HG03135 (cell line): Measurements from ENCODE around the gene GPR137C.
"Not testable (repeated sequence)": the region's sequence is repeated elsewhere in the genome, so short reads cannot be mapped to it uniquely, and the experiment has no call there.

Source experiments
- ATAC-seq: cut with Tn5 transposase; IDR thresholded peaks from one replicate; pipeline ENCODE4 v1.9.1; 2021; ENCODE audit warnings: mild to moderate bottlenecking, moderate library complexity; ENCODE audit not compliant: unreplicated experiment

Gene GPR137C

DNA sequence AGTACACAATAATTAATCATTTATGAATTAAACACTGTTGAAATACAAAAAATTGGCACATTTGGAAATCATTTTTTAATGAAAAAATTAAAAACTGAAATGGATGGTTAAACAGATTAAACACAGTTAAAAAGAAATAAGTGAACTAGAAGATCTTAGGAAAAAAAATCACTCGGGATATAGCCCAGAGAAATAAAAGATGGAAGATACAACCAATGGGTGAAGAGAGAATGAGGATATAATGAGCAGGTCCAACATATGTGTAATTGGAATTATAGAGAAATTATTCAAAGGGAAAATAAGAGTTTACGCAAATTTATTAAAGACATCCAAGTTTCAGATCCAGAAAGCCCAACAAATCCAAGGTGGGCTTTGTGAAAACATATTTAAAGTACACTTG lies 6.1 kb downstream of the GPR137C start:
- ATAC-seq: no peak

DNA sequence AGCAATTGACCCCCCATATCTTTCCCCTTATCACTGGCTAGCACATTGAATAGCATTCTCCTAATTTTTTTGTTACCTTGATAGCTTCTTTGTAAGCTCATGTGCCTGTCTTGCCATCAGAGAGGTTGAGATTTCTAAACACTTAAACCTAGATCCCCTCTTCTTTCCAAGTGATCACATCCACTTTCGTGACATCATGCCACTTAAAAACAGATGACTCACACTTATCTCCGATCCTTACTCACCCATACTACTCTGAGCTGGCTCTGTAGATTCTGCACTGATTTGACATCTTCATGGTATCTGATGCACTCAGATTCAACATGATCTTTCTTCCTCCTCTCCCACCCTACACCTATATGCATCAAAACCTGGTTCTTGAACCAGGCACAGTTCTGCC lies 10.5 kb downstream of the GPR137C start:
- ATAC-seq: no peak

DNA sequence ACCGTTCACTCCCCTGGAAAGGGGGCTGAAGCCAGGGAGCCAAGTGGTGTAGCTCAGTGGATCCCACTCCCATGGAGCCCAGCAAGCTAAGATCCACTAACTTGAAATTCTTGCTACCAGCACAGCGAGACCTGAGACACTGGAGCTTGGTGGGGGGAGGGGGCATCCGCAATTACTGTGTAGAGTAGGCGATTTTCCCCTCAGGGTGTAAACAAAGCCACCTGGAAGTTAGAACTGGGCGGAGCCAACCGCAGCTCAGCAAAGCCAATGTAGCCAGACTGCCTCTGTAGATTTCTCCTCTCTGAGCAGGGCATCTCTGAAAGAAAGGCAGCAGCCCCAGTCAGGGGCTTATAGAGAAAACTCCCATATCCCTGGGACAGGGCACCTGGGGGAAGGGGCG lies 15.8 kb downstream of the GPR137C start:
- ATAC-seq: not testable (repeated sequence)

DNA sequence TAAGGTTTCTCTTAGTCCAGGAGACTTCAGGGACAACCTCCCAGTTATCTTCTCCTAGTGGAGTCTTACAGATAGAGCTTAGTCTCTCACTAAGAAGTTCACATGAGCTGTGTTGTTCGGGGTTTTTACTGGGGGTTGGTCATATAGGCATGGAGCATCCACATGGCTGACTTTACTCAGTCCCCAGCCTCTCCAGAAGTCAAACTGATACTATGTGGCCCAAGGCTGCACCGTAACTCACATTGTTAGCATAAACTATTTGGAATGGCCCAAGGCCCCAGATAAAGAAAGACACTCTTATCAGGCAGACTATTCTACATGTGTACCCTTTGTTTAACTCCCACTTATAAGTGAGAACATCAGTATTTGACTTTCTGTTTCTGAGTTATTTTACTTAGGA lies 23.2 kb downstream of the GPR137C start:
- ATAC-seq: no peak

DNA sequence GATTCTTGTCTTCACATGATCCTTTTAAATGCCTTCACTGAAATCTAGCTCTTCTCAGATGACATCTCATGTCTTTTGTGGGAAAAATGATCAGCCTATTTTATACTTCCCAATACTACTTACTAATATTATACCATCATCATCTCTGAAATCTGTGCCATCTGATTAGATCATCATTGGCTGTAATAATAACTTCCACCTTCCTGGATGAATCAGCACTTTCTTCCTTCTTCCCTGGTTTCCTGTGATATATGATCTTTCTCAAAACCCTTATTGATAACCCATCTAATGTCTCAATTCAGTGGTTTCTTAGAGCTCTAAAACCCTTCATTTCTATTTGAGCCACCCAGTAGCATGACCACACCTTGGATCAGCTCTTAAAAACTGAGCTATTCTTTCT lies 30.9 kb downstream of the GPR137C start:
- ATAC-seq: no peak

DNA sequence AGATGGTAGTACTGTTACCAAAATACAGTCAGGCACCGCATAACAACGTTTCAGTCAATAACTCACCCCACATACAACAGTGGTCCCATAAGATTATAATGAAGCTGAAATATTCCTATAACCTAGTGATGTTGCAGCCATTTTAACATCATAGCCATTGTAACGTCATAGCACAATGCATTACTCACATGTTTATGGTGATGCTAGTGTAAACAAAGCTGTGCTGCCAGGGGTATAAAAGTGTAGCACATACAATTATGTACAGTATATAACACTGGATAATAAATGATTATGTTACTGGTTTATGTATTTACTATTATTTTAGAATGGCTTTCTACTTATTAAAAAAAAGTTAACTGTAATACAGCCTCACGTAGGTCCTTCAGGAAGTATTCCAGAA lies 37.0 kb downstream of the GPR137C start:
- no peak for ATAC-seq

DNA sequence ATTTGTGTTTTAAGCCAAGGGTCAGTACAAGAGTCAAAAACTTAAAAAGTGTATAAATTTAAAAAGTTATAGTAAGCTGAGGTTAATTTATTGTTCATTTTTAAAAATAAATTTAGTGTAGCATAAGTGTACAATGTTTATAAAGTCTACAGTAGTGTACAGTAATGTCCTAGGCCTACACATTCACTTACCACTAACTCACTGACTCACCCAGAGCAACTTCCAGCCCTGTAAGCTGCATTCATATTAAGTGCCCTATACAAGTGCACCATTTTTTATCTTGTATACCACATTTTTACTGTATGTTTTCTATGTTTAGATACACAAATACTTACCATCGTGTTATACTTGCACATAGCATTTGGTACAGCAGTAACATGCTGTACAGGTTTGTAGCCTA lies 37.7 kb downstream of the GPR137C start:
- ATAC-seq: no peak

DNA sequence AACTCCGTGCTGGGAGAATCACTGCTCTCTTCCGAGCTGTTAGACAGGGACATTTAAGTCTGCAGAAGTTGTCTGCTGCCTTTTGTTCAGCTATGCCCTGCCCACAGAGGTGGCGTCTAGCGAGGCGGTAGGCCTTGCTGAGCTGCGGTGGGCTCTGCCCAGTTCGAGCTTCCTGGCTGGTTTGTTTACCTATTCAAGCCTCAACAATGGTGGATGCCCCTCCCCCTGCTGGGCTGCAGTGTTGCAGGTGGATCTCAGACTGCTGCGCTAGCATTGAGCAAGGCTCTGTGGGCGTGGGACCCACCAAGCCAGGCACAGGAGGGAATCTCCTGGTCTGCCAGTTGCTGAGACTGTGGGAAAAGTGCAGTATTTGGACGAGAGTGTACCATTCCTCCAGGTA lies 43.7 kb downstream of the GPR137C start:
- no peak for ATAC-seq

DNA sequence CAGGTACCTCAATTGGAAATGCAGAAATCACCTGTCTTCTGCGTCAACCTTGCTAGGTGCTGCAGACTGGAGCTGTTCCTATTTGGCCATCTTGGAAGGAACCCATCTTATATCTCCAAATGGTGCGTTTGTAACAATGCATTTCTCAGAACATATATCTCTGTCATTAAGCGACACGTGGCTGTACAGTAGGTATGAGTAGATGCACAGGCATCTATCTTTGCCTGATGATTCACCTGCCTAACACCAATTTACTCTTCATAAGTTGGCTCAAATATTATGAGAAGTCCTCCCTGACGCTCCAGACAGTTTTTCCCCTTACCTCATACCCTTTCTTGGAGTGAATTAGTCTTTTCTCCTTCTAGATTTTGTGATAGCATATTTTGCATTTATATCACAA lies 44.2 kb downstream of the GPR137C start:
- ATAC-seq: no peak

DNA sequence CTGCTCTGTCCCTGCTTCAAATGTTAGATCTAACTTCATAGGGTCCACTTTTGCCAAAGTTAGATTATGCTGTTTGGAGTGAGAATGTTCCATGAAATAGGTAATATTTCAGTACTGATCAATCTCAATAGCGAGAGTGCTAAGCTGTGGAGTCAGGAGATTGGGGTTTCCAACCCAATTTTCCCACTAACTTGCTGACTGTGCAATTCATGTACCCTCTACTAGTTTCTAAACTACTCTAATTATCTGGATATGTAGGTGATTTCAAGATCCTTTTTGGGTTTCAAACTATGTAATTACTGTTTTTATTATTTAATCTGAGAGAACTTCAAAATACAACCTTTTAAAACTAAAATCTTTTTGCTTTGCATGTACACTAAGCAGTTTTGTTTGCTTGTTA lies 45.9 kb downstream of the GPR137C start:
- ATAC-seq: no peak

DNA sequence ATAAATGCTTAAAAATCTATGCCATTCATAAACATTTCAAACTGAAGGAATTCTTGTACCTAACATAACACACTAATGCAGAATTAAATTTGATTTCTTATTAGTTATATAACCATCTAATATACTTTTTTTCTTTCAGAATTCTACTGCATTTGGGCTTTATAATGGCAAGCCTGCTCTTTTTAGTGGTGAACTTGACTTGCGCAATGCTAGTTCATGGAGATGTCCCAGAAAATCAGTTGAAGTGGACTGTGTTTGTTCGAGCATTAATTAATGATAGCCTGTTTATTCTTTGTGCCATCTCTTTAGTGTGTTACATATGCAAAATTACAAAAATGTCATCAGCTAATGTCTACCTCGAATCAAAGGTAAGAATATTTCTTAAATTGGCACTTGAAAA lies 47.3 kb downstream of the GPR137C start:
- no peak for ATAC-seq

DNA sequence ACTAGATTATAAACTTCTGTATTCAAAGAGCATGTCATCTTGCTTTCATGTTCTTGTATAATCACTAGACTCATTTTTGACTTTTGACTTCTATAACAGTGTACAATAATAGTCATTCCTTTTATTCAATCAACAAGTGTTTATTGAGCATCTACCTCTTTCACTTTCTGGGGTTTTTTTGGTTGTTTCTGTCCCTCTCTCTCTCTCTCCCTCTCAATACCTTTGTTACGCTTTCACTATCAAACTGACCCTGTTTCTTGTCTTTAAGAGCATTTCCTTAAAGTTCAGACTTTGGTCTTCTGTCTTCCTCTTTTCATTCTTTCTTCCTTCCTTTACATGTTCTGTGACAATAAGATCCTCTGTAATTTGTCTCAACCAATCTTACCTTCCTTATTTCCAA lies 49.5 kb downstream of the GPR137C start:
- ATAC-seq: no peak

DNA sequence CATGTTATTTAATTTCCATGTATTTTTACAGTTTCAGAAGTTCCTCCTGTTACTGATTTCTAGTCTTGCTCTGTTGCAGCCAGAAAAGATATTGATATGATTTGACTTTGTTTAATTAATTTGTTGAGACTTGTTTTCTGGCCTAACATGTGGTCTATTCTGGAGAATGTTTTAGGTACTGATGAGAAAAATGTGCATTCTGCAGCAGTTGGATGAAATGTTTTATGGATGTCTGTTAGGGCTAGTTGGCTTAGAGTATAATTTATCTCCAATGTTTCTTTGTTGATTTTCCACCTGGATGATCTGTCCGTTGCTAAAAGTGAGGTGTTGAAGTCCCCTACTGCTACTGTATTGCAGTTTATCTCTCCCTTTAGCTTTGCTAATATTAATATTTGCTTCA lies 54.4 kb downstream of the GPR137C start:
- ATAC-seq: no peak

DNA sequence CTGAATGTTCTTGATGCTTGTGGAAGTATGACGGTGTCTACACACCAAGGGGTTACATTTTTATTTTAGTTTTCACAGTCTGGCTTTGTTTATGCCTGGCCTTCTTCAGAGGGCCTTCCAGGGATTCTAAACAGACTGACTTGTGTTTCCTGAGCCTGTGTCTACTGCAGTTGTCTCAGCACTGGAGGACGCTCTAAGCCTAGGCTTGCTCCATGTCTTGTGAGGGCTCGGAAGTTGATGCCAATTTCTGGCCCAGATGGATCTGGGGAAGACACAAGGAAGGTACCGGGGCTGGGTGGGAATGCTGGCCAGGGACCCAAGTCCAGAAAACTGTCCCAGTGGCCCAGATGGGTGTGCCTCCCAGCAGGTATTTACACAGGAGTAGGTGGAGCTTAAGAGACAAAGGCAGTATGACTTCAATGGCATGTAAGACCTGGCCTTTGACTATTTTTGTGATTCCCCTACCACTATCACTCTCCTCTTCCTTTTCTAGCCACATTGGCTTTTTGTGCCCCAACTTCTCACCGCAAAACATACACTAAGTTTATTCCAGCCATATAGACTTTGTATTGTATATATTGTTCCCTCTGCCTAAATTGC lies 56.9 kb downstream of the GPR137C start:
- ATAC-seq: no peak

DNA sequence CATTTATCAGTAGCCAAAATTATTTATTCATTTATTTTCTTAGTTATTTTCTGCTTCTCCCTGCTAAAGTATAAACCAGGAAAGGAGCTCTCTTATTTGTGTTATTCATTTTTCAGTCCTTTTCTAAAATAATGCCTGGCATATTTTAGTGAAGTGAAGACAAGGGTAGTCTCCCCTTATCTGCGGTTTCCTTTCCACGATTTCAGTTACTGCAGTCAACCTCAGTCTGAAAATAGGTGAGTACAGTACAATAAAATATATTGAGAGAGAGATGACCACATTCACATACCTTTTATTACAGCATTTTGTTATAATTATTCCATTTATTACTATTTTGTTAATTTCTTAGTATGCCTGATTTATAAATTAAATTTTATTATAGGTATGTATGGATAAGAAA lies 57.6 kb downstream of the GPR137C start:
- ATAC-seq: no peak

DNA sequence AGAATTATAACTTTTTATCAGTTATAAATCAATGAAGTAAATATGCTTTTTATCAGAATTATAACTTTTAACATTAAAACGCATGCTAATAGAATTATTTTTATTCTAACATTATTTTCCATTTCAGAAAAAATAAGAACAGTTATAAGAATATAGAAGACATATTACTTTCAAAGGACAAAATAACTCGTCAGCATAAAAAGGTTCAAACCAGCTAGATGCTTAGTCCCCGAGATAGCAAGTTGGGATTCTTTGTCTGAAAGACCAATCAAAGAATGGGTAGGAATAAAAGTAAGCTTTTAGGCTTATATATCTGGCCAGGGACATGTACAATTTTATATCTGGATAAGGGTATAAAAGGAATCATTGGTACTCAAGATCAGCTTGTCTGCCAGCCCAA lies 66.0 kb downstream of the GPR137C start:
- ATAC-seq: no peak

DNA sequence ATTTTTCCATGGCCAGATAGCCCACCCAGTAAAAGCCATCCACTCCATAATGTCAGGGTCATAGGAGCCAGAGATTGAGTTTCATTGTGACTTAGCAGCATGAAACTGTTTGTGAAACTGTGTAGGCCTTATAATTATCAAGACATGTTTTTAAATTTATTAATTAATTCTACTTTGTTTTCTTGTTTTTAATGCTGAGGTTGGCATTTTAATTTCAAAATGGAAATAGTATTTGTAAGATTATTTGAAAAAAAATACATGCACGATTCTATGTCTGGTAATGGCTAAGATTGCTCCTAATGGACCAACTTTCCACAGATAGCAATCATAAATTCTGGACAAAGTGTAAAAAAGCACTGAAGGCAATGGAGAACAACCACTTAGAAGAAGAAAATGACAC lies 67.1 kb downstream of the GPR137C start:
- no peak for ATAC-seq

DNA sequence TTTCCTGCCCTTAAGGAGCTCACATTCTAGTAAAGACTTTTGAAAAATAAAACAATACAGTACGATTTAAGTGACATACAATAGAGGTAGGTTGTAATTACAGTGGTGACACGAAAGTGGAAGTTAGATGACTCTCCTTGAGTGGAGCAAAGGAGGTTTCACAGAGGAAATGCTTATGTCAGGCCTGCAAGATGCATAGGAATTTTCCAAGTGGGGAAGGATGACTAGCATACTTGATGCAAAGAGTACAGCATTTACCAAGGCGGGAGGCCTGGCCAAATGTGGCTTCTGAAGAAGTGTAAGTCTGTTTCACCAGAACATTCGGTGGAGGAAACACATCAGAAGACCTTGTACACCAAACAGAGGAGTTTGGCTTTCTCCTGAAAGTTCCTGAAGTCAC lies 87.5 kb downstream of the GPR137C start:
- no peak for ATAC-seq

DNA sequence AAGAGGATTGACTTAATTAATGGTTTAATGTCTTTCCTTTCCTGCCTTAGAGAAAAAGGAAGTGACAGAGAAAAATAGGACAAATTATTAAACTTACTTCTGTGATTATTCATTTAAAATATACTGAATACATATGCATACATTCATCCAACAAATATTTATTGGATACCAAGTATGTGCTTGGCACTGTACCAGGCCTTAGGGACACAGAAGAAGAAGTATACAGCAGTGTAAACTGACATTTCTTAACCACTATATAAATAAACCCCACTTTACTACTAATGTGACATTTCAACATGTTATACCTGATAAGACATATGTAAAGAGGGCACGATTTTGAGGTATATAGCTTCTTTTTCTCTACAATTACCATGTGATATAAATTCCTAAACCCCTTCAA lies 89.1 kb downstream of the GPR137C start:
- ATAC-seq: no peak

DNA sequence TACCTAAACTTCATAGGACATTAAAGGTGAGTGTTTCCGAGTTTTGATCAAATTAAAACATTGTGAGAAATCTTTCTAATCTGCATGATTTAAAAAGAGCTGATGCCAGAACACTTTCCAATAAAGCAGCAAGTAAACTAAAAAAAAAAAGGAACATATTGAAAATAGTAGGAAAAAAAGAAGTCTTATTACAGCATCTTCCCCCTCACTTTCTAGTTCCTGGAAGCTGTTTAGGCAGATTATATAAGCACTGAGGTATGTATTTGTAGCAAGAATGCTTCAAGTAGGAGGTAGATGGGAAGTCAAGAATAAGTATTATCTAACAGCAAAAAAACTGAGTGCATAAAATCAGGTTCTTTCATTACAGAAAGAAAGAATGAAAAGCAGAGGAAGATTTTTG lies 96.9 kb downstream of the GPR137C start:
- ATAC-seq: no peak

DNA sequence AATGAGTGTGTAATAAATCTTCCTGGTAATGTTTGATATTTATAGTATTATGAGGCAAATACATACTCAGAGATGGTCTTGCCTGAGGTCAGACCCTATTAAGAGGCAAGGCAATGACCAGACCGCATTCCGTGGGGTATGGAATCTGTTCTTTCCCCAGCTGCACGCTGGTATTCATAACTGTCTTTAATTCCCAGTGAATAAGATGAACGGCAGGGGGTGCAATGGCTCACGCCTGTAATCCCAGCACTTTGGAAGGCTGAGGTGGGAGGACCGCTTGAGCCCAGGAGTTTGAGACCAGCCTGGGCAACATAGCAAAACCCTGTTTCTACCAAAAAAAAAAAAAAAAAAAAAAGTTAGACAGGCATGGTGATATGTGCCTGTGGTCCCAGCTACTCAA lies 98.1 kb downstream of the GPR137C start:
- ATAC-seq: no peak

DNA sequence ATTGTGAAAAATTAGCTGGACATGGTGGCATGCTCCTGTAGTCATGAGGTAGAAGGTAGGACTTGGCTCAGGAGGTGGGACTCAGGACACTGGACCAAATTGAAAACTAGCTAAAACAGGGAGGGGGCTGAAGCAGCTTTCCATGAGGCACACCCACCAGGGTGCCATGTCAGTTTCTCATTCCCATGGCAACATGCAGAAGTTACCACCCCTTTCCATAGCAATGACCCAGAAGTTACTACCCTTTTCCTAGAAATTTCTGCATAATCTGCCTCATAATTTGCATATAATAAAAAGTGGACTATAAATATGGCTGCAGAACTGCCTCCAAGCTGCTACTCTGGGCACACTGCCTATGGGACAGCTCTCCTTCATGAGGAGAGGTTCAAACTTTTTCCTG lies 104.3 kb downstream of the GPR137C start:
- ATAC-seq: no peak

DNA sequence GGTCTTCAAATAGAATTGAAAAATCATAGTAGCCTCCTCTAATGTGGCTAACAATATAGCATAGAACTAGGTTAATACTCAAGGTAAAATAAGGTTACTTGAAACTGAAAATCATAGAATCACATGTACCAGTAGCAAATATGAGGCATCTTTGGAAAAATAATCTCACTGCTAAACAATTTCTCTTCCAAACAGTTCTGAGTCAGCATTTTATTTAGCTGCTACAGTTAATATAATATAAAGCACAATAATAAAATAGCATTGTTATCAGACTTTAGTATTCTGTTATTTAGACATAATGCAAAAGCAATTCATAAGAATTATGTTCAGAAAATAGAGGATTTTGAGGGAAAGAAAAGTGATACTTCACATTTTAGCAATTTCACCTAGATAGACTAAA lies 107.7 kb downstream of the GPR137C start:
- ATAC-seq: no peak

DNA sequence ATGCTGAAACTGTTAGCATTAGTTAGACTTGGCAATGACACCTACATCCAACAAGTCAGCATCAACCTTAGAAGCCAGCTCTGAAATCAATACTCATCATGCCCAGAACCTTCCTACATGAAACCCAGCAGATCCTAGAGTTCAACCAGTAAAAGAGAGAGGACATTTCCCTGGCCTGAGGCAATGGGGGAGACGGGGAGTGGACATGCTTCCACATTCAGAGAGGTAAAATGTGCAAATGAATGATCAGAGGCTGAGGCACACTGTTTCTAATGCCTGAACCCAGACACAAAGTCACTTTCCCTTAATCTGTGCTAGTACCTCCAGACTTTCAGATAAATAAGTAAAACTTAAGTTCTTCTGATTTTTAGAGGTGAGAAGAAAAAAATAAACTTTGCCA lies 108.2 kb downstream of the GPR137C start:
- no peak for ATAC-seq
